HepG2 (cell line): ENCODE data around the gene ZDHHC3. TPM values are rescaled to one million over a fixed set of nuclear protein-coding genes. Genes with fewer than 3 reads are reported as not detected.

Source experiments
- ATAC-seq: fragments of 200-7000 bp; cut with Tn5 transposase; 3 replicates; pipeline ENCODE4 v1.9.1; 2020; ENCODE audit warnings: mild to moderate bottlenecking, moderate library complexity
- BruUV-seq: library from RNA; stranded (reverse); fragments of 400-500 nt; replicated peaks from 2 replicates; lab custom pipeline; 2021; lab: Mats Ljungman, UMichigan
- CTCF ChIA-PET: fragments of 300-600 bp; formaldehyde crosslinking; extraction: SDS; loops from one replicate; lab custom pipeline; 2021; ENCODE audit warnings: low total read pairs, inconsistent platforms, low intra/inter-chr PET ratio; lab: Yijun Ruan, JAX
- POLR2A ChIA-PET: fragments of 350-600 bp; sonication (Branson Sonifier 250); formaldehyde crosslinking; loops from one replicate; lab custom pipeline; 2020; ENCODE audit warnings: antibody characterized with exemption, inconsistent platforms; lab: Yijun Ruan, JAX
- DNase-seq: peaks from one replicate; pipeline ENCODE4 v3.0.0-alpha.2; 2015; ENCODE audit warnings: low spot score
- FAIRE-seq: peaks from 3 replicates; lab custom pipeline; 2011; peaks lifted over from hg19 to GRCh38; lab: Jason Lieb, UNC
- H2AFZ ChIP-seq: one replicate; pipeline ENCODE4 v1.6.1; 2011; ENCODE audit warnings: low read length, inconsistent platforms
- H3K27ac ChIP-seq: fragments of 300-600 bp; 3 replicates; pipeline ENCODE4 v1.8.0; 2011; ENCODE audit warnings: mixed run types, mild to moderate bottlenecking, mixed read lengths, low read length, inconsistent platforms; ENCODE audit not compliant: insufficient read depth; ENCODE audit errors: extremely low read length
- H3K27me3 ChIP-seq, 2 experiments: fragments of 200-600 bp in 1 of 2; 2 replicates in 1 of 2; 3 replicates in 1 of 2; pipeline versions ENCODE4 v1.6.0 to v1.8.0; 2011; ENCODE audit warnings: low read length in 2 of 2, mild to moderate bottlenecking in 2 of 2, moderate library complexity in 2 of 2, inconsistent platforms in 1 of 2; ENCODE audit not compliant: insufficient read depth in 2 of 2, control insufficient read depth in 1 of 2
- H3K36me3 ChIP-seq, 2 experiments: fragments of 200-600 bp in 1 of 2; replicated peaks in 1 of 2; 2 replicates in 1 of 2; 3 replicates in 1 of 2; pipeline versions ENCODE4 v1.5.1 to v1.8.0; 2011; ENCODE audit warnings: low read length in 2 of 2, inconsistent platforms in 1 of 2; ENCODE audit not compliant: insufficient read depth in 2 of 2, control insufficient read depth in 1 of 2
- H3K4me1 ChIP-seq: 2 replicates; pipeline ENCODE4 v1.5.1; 2012; ENCODE audit warnings: low read length, inconsistent platforms; ENCODE audit not compliant: insufficient read depth
- H3K4me2 ChIP-seq: 2 replicates; pipeline ENCODE4 v1.6.0; 2011; ENCODE audit warnings: low read depth, low read length, inconsistent platforms
- H3K4me3 ChIP-seq, 3 experiments: fragments of 200-600 bp in 1 of 3; sonication (generic), shearing (Covaris generic) in 1 of 3; replicated peaks in 1 of 3; 2 replicates each; pipeline ENCODE4 v1.5.1; 2011 to 2016; ENCODE audit warnings: low read length in 3 of 3, inconsistent platforms in 2 of 3, low read depth in 2 of 3, mild to moderate bottlenecking in 2 of 3, control low read depth in 1 of 3, mixed read lengths in 1 of 3; ENCODE audit not compliant: insufficient read depth in 1 of 3
- H3K79me2 ChIP-seq: one replicate; pipeline ENCODE4 v1.6.1; 2011; ENCODE audit warnings: low read length, inconsistent platforms; ENCODE audit not compliant: insufficient read depth
- H3K9ac ChIP-seq: 2 replicates; pipeline ENCODE4 v1.6.0; 2011; ENCODE audit warnings: mild to moderate bottlenecking, low read depth, low read length, inconsistent platforms; ENCODE audit not compliant: insufficient read depth
- H3K9me3 ChIP-seq: 2 replicates; pipeline ENCODE4 v1.5.1; 2012; ENCODE audit warnings: mild to moderate bottlenecking, low read length
- H4K20me1 ChIP-seq: 2 replicates; pipeline ENCODE4 v1.6.0; 2011; ENCODE audit warnings: inconsistent platforms, mild to moderate bottlenecking, low read length, moderate library complexity; ENCODE audit not compliant: insufficient read depth
- MAZ ChIP-seq, 2 experiments: sonication (generic) in 1 of 2; formaldehyde crosslinking in 1 of 2; IDR thresholded peaks; 2 replicates each; pipeline versions ENCODE4 v1.5.0 to v1.6.1; 2012 to 2020; ENCODE audit warnings: low read depth in 2 of 2, mild to moderate bottlenecking in 2 of 2, borderline replicate concordance in 1 of 2, improper control_type of control experiment in 1 of 2, low read length in 1 of 2, missing genetic modification reagents in 1 of 2, moderate library complexity in 1 of 2
- MED8 ChIP-seq: sonication (generic); formaldehyde crosslinking; IDR thresholded peaks from 2 replicates; pipeline ENCODE4 v1.8.1; 2023; ENCODE audit warnings: mild to moderate bottlenecking, missing genetic modification reagents; ENCODE audit not compliant: insufficient replicate concordance
- WGBS: methylation state at CpG from one replicate; pipeline ENCODE4 v1.1.6; 2017; ENCODE audit warnings: low lambda C conversion rate; 5-methylcytosine and 5-hydroxymethylcytosine counted together
- in situ Hi-C: cut with HindIII; loops from 2 replicates; pipeline ENCODE4 v1.10.0; 2017; ENCODE audit warnings: low pct_unique_long_range_greater_than_20kb; ENCODE audit not compliant: extremely low pct_ligation_motif_present
- intact Hi-C: fragments of 100-400 bp; cut with micrococcal nuclease; formaldehyde crosslinking; loops from one replicate; pipeline ENCODE4 v1.10.0; 2022; ENCODE audit not compliant: unreplicated experiment
- polyA plus RNA-seq, 8 experiments: library from polyadenylated mRNA; depleted of rRNA in 3 of 8; stranded (reverse) in 7 of 8; unstranded in 1 of 8; fragments of >200 nt; fragmentation: Illumina TruSeq in 4 of 8; extraction: Trizol in 4 of 8; gene quantifications; 2 replicates each; pipeline versions ENCODE4 v1.2.1 to v1.2.3, GENCODE V29; 2011 to 2016; ENCODE audit warnings: low read depth in 4 of 8, missing spikeins in 1 of 8, mixed read lengths in 1 of 8; ENCODE audit not compliant: insufficient read depth in 1 of 8
- total RNA-seq, 5 experiments: library from RNA; depleted of rRNA; stranded (reverse); fragments of >200 nt; fragmentation: Illumina TruSeq; extraction: Trizol; gene quantifications; 2 replicates each; pipeline ENCODE4 v1.2.3, GENCODE V29; 2016; ENCODE audit warnings: low read depth in 1 of 5
- TF ChIP-seq, protein P1 (sequence below): sonication (generic); formaldehyde crosslinking; IDR thresholded peaks from 2 replicates; pipeline ENCODE4 v1.4.0; 2020; ENCODE audit warnings: missing genetic modification reagents
- TF ChIP-seq, protein P2 (sequence below): sonication (generic); formaldehyde crosslinking; IDR thresholded peaks from 2 replicates; pipeline ENCODE4 v1.5.1; 2020; ENCODE audit warnings: missing genetic modification reagents, mild to moderate bottlenecking, borderline replicate concordance
- TF ChIP-seq, protein P3 (sequence below): sonication (generic); formaldehyde crosslinking; IDR thresholded peaks from 2 replicates; pipeline ENCODE4 v1.4.0; 2020; ENCODE audit warnings: missing genetic modification reagents, borderline replicate concordance

ZDHHC3 gene
- total and polyA plus RNA-seq, 2 of the 13 experiments (the other 11 are each of a cell fraction or from before 2014, with no cell fraction given), result 44.1 to 65.7 TPM

DNA sequence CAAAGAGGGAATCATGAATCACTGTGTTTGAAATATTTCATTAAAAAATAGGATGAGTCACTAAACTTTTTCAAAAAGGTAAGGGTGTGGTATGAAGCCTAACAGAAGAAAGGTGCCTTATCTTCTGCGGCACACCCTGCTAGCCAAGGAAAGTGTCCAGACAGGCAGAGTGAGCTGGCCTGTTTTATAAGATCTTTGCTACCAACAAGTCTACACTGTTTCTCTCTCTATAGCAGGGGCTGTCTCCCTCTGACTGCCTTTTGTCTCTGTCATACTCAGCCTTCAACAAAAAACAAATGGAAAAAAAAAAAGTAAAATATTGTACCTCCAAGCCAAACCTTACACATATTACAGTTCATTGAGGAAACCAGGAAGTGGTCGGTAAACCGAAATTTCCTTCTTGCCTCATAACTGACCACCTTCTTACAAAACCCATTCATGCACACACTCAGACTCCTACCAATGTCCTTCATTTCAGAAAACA, 9.1 kb downstream of the ZDHHC3 start:
- no peaks in the 10 kb centered on the region for H3K27me3 ChIP-seq
- in situ Hi-C loops (no loop called here), intact Hi-C loops (no loop called here)
- peaks cover 38% of the 10 kb centered on the region for H3K79me2 ChIP-seq
- no peak overlapping the region for H3K4me2 ChIP-seq
- H3K9me3 ChIP-seq, result no peaks in the 10 kb centered on the region
- no peaks in the 10 kb centered on the region for H3K4me1 ChIP-seq
- no peak overlapping the region for H3K9ac ChIP-seq
- no peak overlapping the region for H3K4me3 ChIP-seq
- no peak overlapping the region for H2AFZ ChIP-seq
- ChIA-PET CTCF (no interaction called here), POLR2A (interaction anchor here (0.9 kb wide), 1 partner anchor 10 kb away, joined by 3 read pairs; the partner anchor contains the start of genes EXOSC7 and ZDHHC3)
- no peak for ATAC-seq
- no peaks in the 10 kb centered on the region; a peak in 1 of 5 replicates for H3K36me3 ChIP-seq
- 96% methylated on average over 3 of the region's 3 CpGs for WGBS
- no peaks in the 10 kb centered on the region for H4K20me1 ChIP-seq
- DNase-seq, result no peak
- BruUV-seq, result no TSS peak
- H3K27ac ChIP-seq, result no peak overlapping the region
- FAIRE-seq, result no peak
- TF ChIP-seq MAZ (IDR thresholded peaks at IDR 0.05; ENCODE audit: borderline replicate concordance, low read depth, low read length) (no peak), MAZ (CRISPR knock-in tag; IDR thresholded peaks at IDR 0.05; ENCODE audit: low read depth) (no peak), MED8 (CRISPR knock-in tag) (no peak)
- TF ChIP-seq, protein P1, sequence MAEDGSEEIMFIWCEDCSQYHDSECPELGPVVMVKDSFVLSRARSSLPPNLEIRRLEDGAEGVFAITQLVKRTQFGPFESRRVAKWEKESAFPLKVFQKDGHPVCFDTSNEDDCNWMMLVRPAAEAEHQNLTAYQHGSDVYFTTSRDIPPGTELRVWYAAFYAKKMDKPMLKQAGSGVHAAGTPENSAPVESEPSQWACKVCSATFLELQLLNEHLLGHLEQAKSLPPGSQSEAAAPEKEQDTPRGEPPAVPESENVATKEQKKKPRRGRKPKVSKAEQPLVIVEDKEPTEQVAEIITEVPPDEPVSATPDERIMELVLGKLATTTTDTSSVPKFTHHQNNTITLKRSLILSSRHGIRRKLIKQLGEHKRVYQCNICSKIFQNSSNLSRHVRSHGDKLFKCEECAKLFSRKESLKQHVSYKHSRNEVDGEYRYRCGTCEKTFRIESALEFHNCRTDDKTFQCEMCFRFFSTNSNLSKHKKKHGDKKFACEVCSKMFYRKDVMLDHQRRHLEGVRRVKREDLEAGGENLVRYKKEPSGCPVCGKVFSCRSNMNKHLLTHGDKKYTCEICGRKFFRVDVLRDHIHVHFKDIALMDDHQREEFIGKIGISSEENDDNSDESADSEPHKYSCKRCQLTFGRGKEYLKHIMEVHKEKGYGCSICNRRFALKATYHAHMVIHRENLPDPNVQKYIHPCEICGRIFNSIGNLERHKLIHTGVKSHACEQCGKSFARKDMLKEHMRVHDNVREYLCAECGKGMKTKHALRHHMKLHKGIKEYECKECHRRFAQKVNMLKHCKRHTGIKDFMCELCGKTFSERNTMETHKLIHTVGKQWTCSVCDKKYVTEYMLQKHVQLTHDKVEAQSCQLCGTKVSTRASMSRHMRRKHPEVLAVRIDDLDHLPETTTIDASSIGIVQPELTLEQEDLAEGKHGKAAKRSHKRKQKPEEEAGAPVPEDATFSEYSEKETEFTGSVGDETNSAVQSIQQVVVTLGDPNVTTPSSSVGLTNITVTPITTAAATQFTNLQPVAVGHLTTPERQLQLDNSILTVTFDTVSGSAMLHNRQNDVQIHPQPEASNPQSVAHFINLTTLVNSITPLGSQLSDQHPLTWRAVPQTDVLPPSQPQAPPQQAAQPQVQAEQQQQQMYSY, result no peak
- TF ChIP-seq, protein P2, sequence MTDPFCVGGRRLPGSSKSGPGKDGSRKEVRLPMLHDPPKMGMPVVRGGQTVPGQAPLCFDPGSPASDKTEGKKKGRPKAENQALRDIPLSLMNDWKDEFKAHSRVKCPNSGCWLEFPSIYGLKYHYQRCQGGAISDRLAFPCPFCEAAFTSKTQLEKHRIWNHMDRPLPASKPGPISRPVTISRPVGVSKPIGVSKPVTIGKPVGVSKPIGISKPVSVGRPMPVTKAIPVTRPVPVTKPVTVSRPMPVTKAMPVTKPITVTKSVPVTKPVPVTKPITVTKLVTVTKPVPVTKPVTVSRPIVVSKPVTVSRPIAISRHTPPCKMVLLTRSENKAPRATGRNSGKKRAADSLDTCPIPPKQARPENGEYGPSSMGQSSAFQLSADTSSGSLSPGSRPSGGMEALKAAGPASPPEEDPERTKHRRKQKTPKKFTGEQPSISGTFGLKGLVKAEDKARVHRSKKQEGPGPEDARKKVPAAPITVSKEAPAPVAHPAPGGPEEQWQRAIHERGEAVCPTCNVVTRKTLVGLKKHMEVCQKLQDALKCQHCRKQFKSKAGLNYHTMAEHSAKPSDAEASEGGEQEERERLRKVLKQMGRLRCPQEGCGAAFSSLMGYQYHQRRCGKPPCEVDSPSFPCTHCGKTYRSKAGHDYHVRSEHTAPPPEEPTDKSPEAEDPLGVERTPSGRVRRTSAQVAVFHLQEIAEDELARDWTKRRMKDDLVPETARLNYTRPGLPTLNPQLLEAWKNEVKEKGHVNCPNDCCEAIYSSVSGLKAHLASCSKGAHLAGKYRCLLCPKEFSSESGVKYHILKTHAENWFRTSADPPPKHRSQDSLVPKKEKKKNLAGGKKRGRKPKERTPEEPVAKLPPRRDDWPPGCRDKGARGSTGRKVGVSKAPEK, result no peak
- TF ChIP-seq, protein P3, sequence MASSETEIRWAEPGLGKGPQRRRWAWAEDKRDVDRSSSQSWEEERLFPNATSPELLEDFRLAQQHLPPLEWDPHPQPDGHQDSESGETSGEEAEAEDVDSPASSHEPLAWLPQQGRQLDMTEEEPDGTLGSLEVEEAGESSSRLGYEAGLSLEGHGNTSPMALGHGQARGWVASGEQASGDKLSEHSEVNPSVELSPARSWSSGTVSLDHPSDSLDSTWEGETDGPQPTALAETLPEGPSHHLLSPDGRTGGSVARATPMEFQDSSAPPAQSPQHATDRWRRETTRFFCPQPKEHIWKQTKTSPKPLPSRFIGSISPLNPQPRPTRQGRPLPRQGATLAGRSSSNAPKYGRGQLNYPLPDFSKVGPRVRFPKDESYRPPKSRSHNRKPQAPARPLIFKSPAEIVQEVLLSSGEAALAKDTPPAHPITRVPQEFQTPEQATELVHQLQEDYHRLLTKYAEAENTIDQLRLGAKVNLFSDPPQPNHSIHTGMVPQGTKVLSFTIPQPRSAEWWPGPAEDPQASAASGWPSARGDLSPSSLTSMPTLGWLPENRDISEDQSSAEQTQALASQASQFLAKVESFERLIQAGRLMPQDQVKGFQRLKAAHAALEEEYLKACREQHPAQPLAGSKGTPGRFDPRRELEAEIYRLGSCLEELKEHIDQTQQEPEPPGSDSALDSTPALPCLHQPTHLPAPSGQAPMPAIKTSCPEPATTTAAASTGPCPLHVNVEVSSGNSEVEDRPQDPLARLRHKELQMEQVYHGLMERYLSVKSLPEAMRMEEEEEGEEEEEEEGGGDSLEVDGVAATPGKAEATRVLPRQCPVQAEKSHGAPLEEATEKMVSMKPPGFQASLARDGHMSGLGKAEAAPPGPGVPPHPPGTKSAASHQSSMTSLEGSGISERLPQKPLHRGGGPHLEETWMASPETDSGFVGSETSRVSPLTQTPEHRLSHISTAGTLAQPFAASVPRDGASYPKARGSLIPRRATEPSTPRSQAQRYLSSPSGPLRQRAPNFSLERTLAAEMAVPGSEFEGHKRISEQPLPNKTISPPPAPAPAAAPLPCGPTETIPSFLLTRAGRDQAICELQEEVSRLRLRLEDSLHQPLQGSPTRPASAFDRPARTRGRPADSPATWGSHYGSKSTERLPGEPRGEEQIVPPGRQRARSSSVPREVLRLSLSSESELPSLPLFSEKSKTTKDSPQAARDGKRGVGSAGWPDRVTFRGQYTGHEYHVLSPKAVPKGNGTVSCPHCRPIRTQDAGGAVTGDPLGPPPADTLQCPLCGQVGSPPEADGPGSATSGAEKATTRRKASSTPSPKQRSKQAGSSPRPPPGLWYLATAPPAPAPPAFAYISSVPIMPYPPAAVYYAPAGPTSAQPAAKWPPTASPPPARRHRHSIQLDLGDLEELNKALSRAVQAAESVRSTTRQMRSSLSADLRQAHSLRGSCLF (CRISPR knock-in tag), result no peak
